Nephron (organoid): Measurements from ENCODE around the gene PTPRN2.

ENCODE experiments used
- H3K27ac Mint-ChIP-seq, 3 experiments: 2 replicates each; pipeline ENCODE4 v1.8.0; 2020; ENCODE audit warnings: mixed read lengths in 3 of 3, mild to moderate bottlenecking in 2 of 3, moderate library complexity in 1 of 3
- H3K27me3 Mint-ChIP-seq: 2 replicates; pipeline ENCODE4 v1.8.0; 2021; ENCODE audit warnings: low read depth, mild to moderate bottlenecking, moderate library complexity, mixed read lengths
- H3K36me3 Mint-ChIP-seq: 2 replicates; pipeline ENCODE4 v1.8.0; 2020; ENCODE audit warnings: low read depth, mixed read lengths
- H3K4me1 Mint-ChIP-seq: 2 replicates; pipeline ENCODE4 v1.8.0; 2020; ENCODE audit warnings: mixed read lengths
- H3K4me3 Mint-ChIP-seq, 3 experiments: 2 replicates each; pipeline ENCODE4 v1.8.0; 2020; ENCODE audit warnings: mild to moderate bottlenecking in 3 of 3, mixed read lengths in 3 of 3, moderate library complexity in 2 of 3
- H3K9me3 Mint-ChIP-seq: 2 replicates; pipeline ENCODE4 v1.8.0; 2020; ENCODE audit warnings: mixed read lengths
- TF ChIP-seq, protein P1 (sequence below), 3 experiments: fragments of 200-600 bp; sonication (generic); IDR thresholded peaks; one replicate each; pipeline ENCODE4 v1.5.0; 2021; ENCODE audit warnings: antibody characterized with exemption in 3 of 3; ENCODE audit not compliant: unreplicated experiment in 3 of 3

Gene PTPRN2

DNA sequence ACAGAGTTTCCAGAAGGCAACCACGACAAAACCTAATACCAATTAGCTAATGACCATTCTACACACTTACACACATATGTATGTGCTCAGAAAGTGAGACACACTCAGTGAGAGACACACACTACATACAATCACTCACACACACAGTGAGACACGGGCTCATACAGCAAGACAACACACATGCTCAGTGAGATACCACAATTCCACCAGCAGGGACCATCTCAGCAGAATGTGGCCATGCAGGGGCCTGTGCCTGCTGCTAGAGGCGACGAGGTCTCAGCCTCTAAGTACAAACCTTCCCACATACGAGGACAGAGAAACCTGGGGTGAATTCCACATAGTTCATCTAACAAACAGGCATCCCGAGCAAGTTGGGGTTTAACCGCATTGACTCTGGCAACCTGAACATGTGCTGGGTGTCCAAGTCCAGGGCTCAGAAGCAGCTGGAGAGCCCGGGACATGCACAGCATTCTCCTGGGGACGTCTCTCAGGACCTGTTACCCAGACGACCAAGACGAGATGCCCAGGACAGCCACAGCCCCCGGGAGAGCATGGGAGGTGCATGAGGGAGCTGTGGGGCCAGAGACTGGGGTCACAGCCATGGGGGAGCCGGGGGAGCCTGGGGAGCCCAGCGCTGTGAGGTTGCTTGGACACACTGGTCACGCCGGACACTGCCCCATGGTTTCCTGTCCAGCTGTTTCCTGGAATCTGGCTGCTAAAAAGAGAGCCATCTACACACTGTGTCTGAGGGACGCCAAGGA is 523.6 kb downstream of the PTPRN2 start:
- no peaks in the 10 kb centered on the region for H3K36me3 Mint-ChIP-seq
- no peak overlapping the region for H3K27ac Mint-ChIP-seq
- TF ChIP-seq, protein P1, sequence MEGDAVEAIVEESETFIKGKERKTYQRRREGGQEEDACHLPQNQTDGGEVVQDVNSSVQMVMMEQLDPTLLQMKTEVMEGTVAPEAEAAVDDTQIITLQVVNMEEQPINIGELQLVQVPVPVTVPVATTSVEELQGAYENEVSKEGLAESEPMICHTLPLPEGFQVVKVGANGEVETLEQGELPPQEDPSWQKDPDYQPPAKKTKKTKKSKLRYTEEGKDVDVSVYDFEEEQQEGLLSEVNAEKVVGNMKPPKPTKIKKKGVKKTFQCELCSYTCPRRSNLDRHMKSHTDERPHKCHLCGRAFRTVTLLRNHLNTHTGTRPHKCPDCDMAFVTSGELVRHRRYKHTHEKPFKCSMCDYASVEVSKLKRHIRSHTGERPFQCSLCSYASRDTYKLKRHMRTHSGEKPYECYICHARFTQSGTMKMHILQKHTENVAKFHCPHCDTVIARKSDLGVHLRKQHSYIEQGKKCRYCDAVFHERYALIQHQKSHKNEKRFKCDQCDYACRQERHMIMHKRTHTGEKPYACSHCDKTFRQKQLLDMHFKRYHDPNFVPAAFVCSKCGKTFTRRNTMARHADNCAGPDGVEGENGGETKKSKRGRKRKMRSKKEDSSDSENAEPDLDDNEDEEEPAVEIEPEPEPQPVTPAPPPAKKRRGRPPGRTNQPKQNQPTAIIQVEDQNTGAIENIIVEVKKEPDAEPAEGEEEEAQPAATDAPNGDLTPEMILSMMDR (IDR thresholded peaks at IDR 0.05; ENCODE audit: unreplicated experiment in 3 of 3), result no peak
- peaks cover 4% of the 10 kb centered on the region for H3K9me3 Mint-ChIP-seq
- H3K4me1 Mint-ChIP-seq, result no peaks in the 10 kb centered on the region
- H3K4me3 Mint-ChIP-seq, result no peak overlapping the region
- H3K27me3 Mint-ChIP-seq, result peaks cover 30% of the 10 kb centered on the region

- Mint-ChIP-seq H3K4me1 (no peaks in the 10 kb centered on the region), H3K4me3 (no peak overlapping the region)
These were observed 525.0 kb downstream of the PTPRN2 start for GRCh38 chr7:158062661-158063060.

GRCh38 chr7:158061884-158062656 is 525.6 kb downstream of the PTPRN2 start:
- no peaks in the 10 kb centered on the region for H3K36me3 Mint-ChIP-seq
- H3K4me3 Mint-ChIP-seq, result no peak overlapping the region
- H3K27me3 Mint-ChIP-seq, result peaks cover 21% of the 10 kb centered on the region
- TF ChIP-seq, protein P1 (IDR thresholded peaks at IDR 0.05; ENCODE audit: unreplicated experiment in 3 of 3), result no peak
- H3K4me1 Mint-ChIP-seq, result no peaks in the 10 kb centered on the region
- H3K27ac Mint-ChIP-seq, result no peak overlapping the region
- peaks cover 4% of the 10 kb centered on the region for H3K9me3 Mint-ChIP-seq

More at GRCh38 chr7:158062661-158063060, 525.0 kb downstream of the PTPRN2 start:
- no peaks in the 10 kb centered on the region for H3K36me3 Mint-ChIP-seq
- TF ChIP-seq, protein P1 (IDR thresholded peaks at IDR 0.05; ENCODE audit: unreplicated experiment in 3 of 3), result no peak
- H3K27ac Mint-ChIP-seq, result no peak overlapping the region
- H3K27me3 Mint-ChIP-seq, result peaks cover 25% of the 10 kb centered on the region
- peaks cover 4% of the 10 kb centered on the region for H3K9me3 Mint-ChIP-seq

DNA sequence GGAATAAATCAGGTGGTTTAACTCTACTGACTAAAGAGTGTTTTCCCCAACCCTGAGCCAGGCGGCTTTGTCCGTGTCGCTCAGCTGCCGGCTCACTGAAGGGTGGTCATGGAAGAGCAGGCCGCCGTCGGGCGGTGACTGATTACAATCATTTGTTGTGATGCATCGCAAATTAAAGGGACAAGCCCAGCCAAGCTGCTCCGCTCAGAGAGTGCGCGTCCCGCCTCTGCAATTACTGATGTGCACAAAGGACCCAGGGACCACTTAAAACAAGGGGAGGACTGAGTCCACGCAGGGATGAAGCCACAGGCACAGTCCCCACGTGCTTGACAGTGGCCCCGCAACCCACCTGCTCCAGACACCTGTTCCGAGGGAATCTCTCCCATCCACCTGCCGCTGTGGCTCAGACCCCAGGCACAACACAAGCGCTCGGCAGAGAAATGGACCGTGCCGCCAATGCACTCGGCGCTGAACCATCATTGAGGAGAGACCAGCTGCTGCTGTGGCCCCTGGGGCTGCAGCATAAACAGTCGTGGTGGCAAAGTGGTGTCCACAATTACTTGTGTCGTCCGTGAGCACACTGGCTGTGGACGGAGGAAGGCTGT is 526.5 kb downstream of the PTPRN2 start:
- Mint-ChIP-seq H3K27me3 (peaks cover 12% of the 10 kb centered on the region), H3K9me3 (peaks cover 4% of the 10 kb centered on the region), H3K36me3 (no peaks in the 10 kb centered on the region), H3K4me1 (no peaks in the 10 kb centered on the region), H3K27ac (no peak overlapping the region), H3K4me3 (no peak overlapping the region)
- TF ChIP-seq, protein P1 (IDR thresholded peaks at IDR 0.05; ENCODE audit: unreplicated experiment in 3 of 3), result no peak

GRCh38 chr7:158060216-158060615 is 527.4 kb downstream of the PTPRN2 start:
- H3K9me3 Mint-ChIP-seq, result peaks cover 4% of the 10 kb centered on the region
- peaks cover 10% of the 10 kb centered on the region for H3K27me3 Mint-ChIP-seq
- H3K4me1 Mint-ChIP-seq, result no peaks in the 10 kb centered on the region
- TF ChIP-seq, protein P1 (IDR thresholded peaks at IDR 0.05; ENCODE audit: unreplicated experiment in 3 of 3), result no peak
- H3K36me3 Mint-ChIP-seq, result no peaks in the 10 kb centered on the region
- no peak overlapping the region for H3K27ac Mint-ChIP-seq
- H3K4me3 Mint-ChIP-seq, result no peak overlapping the region
